GM12891 (cell line): ENCODE measurements around the gene RARA.

Experiments used
- PAX5 ChIP-seq: IDR thresholded peaks from 2 replicates; pipeline ENCODE4 v1.6.1; 2011; ENCODE audit warnings: low read length, moderate library complexity, mild to moderate bottlenecking; ENCODE audit not compliant: insufficient read depth, severe bottlenecking
- POLR2A ChIP-seq: IDR thresholded peaks from 2 replicates; pipeline ENCODE4 v1.6.1; 2011; ENCODE audit warnings: low read depth, low read length, control low read depth
- POLR2AphosphoS5 ChIP-seq: IDR thresholded peaks from 2 replicates; pipeline ENCODE4 v1.6.1; 2011; ENCODE audit warnings: low read depth, low read length, control low read depth
- TAF1 ChIP-seq: IDR thresholded peaks from 2 replicates; pipeline ENCODE4 v1.6.1; 2011; ENCODE audit warnings: low read depth, low read length, control low read depth

GRCh38 chr17:40286473-40286872 is 22.5 kb upstream of the RARA start:
- TF ChIP-seq POLR2A (no peak), POLR2AphosphoS5 (no peak), TAF1 (no peak), PAX5 (no peak)
